GM18951 (cell line): ENCODE results near the gene KSR1.

Source experiments
- POLR2A ChIP-seq: IDR thresholded peaks from 4 replicates; pipeline ENCODE4 v1.6.1; 2011; ENCODE audit warnings: mild to moderate bottlenecking; ENCODE audit not compliant: insufficient read length, insufficient read depth; ENCODE audit errors: extremely low read depth
- in situ Hi-C: fragments of 300-500 bp; cut with MboI; formaldehyde crosslinking; loops from one replicate; pipeline ENCODE4 v1.12.0; 2022; ENCODE audit warnings: low sequenced_read_pairs, mixed read lengths, inconsistent platforms; ENCODE audit not compliant: unreplicated experiment

KSR1 gene

DNA sequence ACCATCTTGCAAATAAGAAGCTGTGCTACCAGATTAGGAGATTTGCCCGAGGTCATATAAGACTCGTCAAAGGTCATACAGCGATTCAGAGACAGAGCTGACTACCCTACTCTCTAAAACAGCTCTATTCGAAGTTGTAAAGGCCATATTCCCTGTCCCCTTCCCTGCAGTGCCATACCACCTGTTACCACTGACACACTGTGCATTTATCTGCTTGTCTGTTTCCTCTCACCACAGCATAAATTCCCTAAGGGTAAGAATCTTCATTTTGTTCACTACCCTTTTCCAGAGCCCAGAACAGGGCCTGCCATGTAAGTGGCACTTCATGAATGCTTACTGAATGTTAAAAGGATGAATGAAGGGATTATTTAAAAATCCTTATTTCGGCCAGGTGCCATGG, 3.4 kb upstream of the KSR1 start:
- TF ChIP-seq POLR2A = no peak
- in situ Hi-C loops = no loop called here

DNA sequence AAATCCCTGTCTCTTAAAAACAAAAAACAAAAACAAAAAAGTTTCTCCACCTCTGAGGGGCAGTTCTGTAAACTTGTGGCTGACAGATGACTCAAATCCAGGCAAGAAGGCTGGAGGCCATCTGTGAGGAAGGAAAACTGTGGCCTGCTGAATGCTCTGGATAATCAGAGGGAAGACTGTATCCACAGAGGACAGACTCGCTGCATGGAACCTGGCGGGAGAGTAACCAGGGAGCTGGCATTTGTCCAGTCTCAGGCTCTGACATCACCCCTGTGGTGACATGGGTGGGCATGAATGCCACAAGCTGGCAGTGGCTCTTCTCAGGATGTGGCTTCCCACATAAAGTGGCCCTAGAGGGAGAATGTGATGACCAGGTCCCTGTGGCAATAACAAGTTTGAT, 2.8 kb upstream of the KSR1 start:
- TF ChIP-seq POLR2A = no peak
- in situ Hi-C loops = no loop called here

GRCh38 chr17:27454089-27454488, 2.2 kb upstream of the KSR1 start:
- in situ Hi-C loops = no loop called here
- no peak for TF ChIP-seq POLR2A

- TF ChIP-seq POLR2A = no peak
- in situ Hi-C loops = no loop called here
These were observed 873 bp upstream of the KSR1 start for GRCh38 chr17:27455236-27455913.

GRCh38 chr17:27456681-27457359, 572 bp downstream of the KSR1 start:
- in situ Hi-C loops = no loop called here

GRCh38 chr17:27457360-27457715, 1.1 kb downstream of the KSR1 start:
- no peak for TF ChIP-seq POLR2A
- in situ Hi-C loops = no loop called here

More at GRCh38 chr17:27456681-27457359, 572 bp downstream of the KSR1 start:
- no peak for TF ChIP-seq POLR2A

DNA sequence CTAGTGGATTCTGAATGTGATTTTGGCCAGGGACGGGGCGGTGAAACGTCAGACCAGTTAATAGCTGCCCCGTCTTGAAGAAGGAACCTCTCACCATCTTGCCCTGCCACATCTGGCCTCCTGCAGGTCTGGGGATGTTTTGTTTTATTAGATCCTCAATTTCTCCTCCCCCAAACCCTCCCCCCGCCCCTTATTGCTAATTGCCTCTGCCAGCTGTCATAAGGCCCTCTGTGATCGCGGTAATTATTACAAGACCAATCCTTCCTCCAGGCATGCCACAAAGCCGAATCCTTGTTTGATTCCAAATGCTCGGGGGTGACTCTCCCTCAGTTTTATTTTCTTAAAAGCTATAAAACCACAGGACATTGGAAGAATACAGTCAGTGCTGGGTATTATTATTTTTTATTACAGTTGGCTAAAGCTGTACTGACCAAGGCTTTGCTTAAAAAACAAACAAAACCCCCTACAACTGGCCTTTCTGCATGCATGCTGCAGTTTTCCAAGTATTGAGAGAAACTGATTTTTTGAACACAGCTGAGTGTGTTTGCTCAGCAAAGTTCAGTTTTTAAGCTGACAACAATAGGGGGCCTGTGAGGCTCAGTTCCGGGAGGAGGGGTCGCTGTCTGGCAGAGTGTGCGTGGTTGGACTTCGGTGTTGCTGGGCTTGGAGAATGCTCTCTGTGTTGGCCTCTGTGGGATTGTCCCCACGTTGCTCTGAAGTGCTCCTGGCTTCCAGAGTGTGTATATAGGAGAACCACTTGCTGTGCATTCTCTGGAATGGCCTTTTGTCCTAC, 1.7 kb downstream of the KSR1 start:
- in situ Hi-C loops = no loop called here
- peak; percentile 68 for TF ChIP-seq POLR2A

DNA sequence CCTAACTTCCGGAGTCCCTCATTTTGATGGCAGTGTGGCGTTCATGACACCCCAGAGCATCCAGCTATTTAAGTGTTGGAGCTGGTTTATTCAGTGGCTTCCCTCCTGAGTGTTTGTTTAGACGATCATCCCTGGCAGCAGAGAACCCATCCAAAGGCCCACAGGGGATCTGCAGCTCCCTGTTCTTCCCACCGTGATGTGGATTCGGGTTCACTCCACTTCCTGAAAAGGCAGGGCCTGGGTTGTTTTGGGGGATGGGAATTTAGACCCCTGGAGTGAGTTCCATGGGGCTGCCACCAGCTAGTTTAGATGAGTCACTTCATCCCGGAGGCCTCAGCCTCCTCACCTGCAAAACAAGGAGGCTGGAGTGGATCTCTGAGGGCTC, 2.3 kb downstream of the KSR1 start:
- TF ChIP-seq POLR2A = no peak
- in situ Hi-C loops = no loop called here

DNA sequence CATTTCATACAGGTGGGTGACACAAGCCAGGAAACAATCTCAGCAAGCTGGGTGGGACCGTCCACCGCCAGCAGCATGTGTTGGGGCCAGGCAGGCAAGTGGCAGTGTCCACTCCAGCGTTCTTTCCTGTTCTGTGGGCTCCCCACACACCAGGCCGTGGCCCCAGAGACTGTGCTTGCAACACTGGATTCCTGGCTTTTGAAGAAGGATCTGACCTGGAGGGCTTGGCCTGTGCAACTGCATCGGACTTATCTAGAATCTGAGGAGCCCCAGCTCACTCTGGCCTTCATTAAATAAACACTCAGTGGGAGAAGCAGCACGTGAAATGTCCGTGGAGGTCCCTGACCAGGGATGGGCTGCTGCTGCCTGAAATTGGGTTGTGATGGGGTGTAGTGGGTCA, 3.2 kb downstream of the KSR1 start:
- TF ChIP-seq POLR2A = no peak
- in situ Hi-C loops = no loop called here

- TF ChIP-seq POLR2A = no peak
- in situ Hi-C loops = no loop called here
These were observed 4.0 kb downstream of the KSR1 start for GRCh38 chr17:27460196-27460725.

DNA sequence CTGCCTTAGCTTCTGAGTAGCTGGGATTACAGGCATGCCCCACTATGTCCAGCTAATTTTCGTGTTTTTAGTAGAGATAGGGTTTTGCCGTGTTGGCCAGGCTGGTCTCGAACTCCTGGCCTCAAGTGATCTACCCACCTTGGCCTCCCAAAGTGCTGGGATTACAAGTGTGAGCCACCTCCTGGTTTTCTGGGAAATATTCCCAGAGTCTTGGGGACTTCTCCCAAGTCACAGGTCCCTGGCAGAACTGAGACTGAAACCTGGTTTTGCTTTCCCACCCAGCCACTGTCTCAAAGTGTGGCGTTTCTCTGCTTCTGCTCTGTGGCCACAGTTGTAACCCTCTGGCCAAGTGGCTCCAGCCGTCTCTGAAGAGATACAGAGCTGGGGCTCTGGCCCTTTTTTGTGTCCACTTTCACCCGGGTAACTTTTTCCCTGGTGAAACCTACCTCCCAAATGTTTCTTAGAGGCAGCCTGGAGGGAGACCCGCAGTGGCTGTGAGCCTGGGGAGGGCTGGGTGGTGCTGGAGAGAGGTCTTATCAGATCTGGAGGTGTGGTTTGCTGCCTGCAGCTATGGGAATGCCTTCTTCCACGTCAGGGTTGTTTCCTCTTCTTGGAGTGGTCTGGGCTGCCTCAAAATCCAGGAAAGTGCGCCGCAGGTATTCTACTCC, 5.1 kb downstream of the KSR1 start:
- no peak for TF ChIP-seq POLR2A
- in situ Hi-C loops = no loop called here

GRCh38 chr17:27462149-27462548, 5.9 kb downstream of the KSR1 start:
- in situ Hi-C loops = no loop called here
- TF ChIP-seq POLR2A = no peak

DNA sequence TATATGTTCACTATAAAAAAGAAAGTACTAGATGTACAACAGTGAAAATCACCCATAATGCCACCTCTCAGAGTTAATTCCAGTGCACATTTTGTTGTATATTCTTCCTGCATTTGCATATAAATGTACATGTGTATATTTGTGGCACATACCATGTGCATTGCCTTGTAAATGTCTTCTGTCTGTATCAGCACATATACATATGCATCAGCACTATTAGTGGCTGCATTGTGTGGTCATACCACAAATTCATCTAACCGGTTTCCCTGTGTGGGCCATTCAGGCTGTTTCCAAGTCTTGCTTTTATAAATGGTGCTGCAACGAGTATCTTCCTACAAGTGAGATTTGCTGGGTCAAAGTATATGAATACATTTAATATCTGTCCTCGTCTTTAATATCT, 6.5 kb downstream of the KSR1 start:
- in situ Hi-C loops = no loop called here
- no peak for TF ChIP-seq POLR2A
